ENCODE measurements around the gene EVX2. TPM values are rescaled to one million over a fixed set of nuclear protein-coding genes. Genes with fewer than 3 reads are reported as not detected.

Gene EVX2
- total RNA-seq, 3 donors from 2014 or later, result 0.12 TPM; not detected in 2

DNA sequence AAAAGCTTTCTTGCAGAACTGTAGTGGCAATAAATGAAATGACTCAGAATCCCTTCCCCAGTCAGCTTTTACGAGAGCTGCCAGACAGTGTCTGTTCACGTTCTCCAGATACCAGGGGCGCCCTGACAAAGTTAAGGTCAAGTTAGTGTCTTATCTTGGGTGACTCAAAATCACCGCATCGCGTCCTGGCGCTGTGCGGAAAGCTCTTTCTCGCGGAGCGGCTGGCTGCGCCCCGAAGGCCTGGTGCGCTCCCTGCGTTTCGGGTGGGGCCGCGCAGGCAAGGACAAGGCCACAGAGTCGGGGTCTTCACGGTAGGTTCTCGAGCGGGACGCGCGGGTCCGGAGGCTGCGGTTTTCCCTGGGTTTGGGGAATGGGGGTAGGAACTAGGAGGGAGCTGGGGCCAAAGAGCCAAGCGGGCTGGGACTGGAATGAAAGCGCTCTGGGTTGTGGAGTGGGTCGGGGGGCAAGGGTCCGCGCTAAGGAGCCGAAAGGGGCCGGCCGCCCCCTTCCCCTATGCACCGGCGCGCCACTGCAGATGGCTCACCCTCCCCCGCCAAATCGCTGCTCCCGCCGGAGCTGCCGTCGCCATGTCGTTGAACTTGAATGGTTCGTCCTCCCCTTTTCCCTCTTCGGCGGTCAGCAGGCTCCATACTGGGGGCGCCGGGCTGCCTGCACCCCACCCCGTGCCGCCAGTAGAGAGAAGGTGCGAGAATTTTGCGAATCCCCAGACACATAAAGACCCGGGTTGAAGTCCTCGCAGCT is 20.7 kb upstream of the EVX2 start:
- TF ChIP-seq, protein P1, sequence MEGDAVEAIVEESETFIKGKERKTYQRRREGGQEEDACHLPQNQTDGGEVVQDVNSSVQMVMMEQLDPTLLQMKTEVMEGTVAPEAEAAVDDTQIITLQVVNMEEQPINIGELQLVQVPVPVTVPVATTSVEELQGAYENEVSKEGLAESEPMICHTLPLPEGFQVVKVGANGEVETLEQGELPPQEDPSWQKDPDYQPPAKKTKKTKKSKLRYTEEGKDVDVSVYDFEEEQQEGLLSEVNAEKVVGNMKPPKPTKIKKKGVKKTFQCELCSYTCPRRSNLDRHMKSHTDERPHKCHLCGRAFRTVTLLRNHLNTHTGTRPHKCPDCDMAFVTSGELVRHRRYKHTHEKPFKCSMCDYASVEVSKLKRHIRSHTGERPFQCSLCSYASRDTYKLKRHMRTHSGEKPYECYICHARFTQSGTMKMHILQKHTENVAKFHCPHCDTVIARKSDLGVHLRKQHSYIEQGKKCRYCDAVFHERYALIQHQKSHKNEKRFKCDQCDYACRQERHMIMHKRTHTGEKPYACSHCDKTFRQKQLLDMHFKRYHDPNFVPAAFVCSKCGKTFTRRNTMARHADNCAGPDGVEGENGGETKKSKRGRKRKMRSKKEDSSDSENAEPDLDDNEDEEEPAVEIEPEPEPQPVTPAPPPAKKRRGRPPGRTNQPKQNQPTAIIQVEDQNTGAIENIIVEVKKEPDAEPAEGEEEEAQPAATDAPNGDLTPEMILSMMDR (IDR thresholded peaks at IDR 0.05), result no peak
- Histone ChIP-seq H3K9me3 (no peaks in the 10 kb centered on the region), H3K36me3 (ENCODE audit: low read depth) (no peaks in the 10 kb centered on the region), H3K4me3 (no peak overlapping the region), H3K4me1 (ENCODE audit: low read depth) (peaks cover 23% of the 10 kb centered on the region)
- intact Hi-C loops (cut with DNase I, micrococcal nuclease), result no loop called here
- peak; percentile 30 for ATAC-seq
- DNase-seq, result peak in 1 of 3 donors; percentile 36

DNA sequence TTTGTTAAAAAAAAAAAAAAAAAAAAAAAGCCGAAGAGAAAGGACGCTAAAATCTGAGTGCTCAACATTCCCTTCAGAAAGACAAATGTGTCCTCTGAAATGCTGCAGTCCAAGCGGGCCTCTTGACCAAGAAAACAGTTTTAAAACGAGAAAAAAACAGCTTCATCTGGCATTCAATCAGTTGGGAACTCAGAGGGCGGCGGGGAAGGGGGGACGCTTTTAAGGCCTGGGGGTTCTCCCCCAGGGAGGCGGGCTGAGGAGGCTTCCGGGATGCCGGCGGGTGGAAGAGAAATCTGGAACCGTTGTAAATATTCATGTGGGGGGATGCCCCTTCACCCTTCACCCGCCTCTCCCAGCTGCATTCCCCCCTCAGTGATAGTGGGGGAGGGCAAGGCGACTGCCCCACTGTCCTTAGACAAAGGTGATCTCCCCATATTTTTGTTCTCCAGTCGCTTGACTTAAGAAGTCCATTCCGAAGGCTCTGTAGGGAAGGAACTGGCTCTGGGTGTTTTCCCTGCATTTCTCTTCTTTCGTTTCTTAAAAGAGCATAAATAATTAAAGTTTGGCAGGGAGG is 20.1 kb upstream of the EVX2 start:
- H3K9me3 ChIP-seq, result no peaks in the 10 kb centered on the region
- DNase-seq (peak in 1 of 3 donors; percentile 29), ATAC-seq (no peak)
- TF ChIP-seq, protein P1 (IDR thresholded peaks at IDR 0.05), result no peak
- peaks cover 23% of the 10 kb centered on the region for H3K4me1 ChIP-seq (ENCODE audit: low read depth)
- H3K4me3 ChIP-seq, result no peak overlapping the region
- H3K36me3 ChIP-seq (ENCODE audit: low read depth), result no peaks in the 10 kb centered on the region
- intact Hi-C loops (cut with DNase I, micrococcal nuclease), result no loop called here

DNA sequence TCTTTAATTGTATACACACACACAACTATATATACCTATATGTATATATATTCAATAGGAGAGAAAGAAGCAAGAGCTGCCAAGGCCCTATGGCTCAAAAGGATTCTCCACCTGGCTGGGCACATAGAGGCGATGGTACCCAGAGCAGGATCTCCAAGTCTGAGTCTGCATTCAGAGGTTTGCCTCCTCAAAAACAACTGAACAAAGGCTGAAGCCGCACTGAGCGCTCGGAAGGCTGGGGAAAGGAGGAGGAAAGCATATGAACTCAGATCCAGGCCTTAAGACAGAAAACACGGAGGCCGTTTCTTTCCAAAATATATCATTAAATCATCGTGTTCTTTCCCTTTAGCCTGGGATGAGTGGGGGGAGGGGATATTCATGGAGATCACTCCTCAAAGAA is 19.4 kb upstream of the EVX2 start:
- DNase-seq, result no peak
- no peak overlapping the region for H3K4me3 ChIP-seq
- no peak for ATAC-seq
- no peaks in the 10 kb centered on the region for H3K36me3 ChIP-seq (ENCODE audit: low read depth)
- TF ChIP-seq, protein P1 (IDR thresholded peaks at IDR 0.05), result no peak
- peaks cover 20% of the 10 kb centered on the region for H3K4me1 ChIP-seq (ENCODE audit: low read depth)
- intact Hi-C loops (cut with DNase I, micrococcal nuclease), result no loop called here
- no peaks in the 10 kb centered on the region for H3K9me3 ChIP-seq

DNA sequence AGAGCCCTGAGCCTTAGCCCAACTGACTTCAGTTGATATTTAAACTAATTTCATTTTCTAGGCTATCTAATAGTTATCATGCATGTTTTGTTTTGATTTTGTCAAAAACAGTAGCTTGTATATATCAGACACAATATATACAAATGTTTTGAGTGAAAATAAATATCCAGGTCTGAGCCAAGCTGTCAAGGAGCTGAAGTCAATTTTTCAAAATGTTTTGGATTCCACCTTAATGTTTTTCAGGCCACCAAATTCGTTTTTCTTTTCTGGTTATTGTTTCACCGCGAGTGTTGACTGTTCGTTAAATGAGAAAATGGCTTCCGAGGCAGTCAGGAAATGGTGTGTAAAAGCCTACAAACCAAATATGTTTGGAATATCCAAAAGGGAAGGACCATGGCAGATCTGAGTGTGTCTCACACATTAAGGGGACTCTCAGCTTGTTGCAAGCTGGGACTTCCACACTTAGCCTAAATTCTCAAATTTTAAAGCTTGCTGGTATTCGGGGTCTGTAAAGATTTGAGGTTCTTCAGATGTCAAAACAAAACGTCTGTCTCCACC is 18.6 kb upstream of the EVX2 start:
- TF ChIP-seq, protein P1 (IDR thresholded peaks at IDR 0.05), result no peak
- H3K4me1 ChIP-seq (ENCODE audit: low read depth), result peaks cover 20% of the 10 kb centered on the region
- intact Hi-C loops (cut with DNase I, micrococcal nuclease), result no loop called here
- DNase-seq (no peak), ATAC-seq (no peak)
- no peaks in the 10 kb centered on the region for H3K9me3 ChIP-seq
- H3K4me3 ChIP-seq, result no peak overlapping the region
- H3K36me3 ChIP-seq (ENCODE audit: low read depth), result no peaks in the 10 kb centered on the region

DNA sequence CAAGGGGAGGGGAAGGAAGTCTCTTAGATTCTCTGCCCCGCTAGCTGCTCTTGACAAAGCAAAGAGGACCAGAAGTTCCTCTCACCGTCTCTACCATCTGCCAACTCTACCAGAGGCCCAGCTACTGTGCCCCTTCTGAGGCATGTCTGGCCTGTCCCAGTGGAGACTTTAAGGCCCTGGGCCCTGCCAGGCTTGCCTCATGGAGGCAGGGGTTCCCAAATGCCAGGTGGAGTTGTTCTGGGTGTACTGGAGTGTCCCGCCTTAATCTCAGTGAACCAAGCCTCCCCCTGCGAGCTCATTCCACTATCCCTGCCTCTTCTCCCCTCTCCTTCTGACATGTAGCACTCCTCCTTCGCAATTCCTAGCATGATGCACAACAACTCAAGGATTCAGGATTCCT is 18.1 kb upstream of the EVX2 start:
- TF ChIP-seq, protein P1 (IDR thresholded peaks at IDR 0.05), result no peak
- H3K4me1 ChIP-seq (ENCODE audit: low read depth), result peaks cover 22% of the 10 kb centered on the region
- ATAC-seq, result no peak
- DNase-seq, result no peak
- no peaks in the 10 kb centered on the region for H3K36me3 ChIP-seq (ENCODE audit: low read depth)
- no peaks in the 10 kb centered on the region for H3K9me3 ChIP-seq
- intact Hi-C loops (cut with DNase I, micrococcal nuclease), result no loop called here
- no peak overlapping the region for H3K4me3 ChIP-seq
